K562 (cell line): ENCODE results near the gene CDK5RAP3. TPM values are rescaled to one million over a fixed set of nuclear protein-coding genes. Genes with fewer than 3 reads are reported as not detected.

Source experiments
- ATAC-seq: fragments of 200-7000 bp; cut with Tn5 transposase; 3 replicates; pipeline ENCODE4 v1.9.1; 2020; ENCODE audit warnings: moderate library complexity
- BruUV-seq: library from RNA; stranded (reverse); fragments of 400-500 nt; replicated peaks from 2 replicates; lab custom pipeline; 2021; lab: Mats Ljungman, UMichigan
- CTCF ChIA-PET: fragments of 300-600 bp; formaldehyde crosslinking; extraction: SDS; loops from one replicate; lab custom pipeline; 2021; ENCODE audit warnings: low intra/inter-chr PET ratio; lab: Yijun Ruan, JAX
- POLR2A ChIA-PET: fragments of 300-600, 350-650 bp; sonication (Branson Sonifier 250); formaldehyde crosslinking; extraction: SDS; loops from one replicate; lab custom pipeline; 2021; ENCODE audit warnings: antibody characterized with exemption, inconsistent platforms; lab: Yijun Ruan, JAX
- DNase-seq, 4 experiments: peaks; one replicate each; pipeline versions ENCODE4 v3.0.0 to v3.0.0-alpha.2; 2011 to 2018; ENCODE audit warnings: low spot score in 3 of 4, mixed read lengths in 3 of 4; ENCODE audit errors: extremely low read depth in 1 of 4
- FAIRE-seq: peaks from 2 replicates; lab custom pipeline; 2011; peaks lifted over from hg19 to GRCh38; lab: Jason Lieb, UNC
- H2AFZ ChIP-seq: 2 replicates; pipeline ENCODE4 v1.6.0; 2011; ENCODE audit warnings: low read depth, low read length, control low read depth, inconsistent platforms
- H3K27ac ChIP-seq: fragments of 200-600 bp; 3 replicates; pipeline ENCODE4 v1.8.0; 2011; ENCODE audit warnings: low read depth, mild to moderate bottlenecking, control low read depth, inconsistent platforms, low read length, moderate library complexity, mixed read lengths; ENCODE audit errors: extremely low read depth
- H3K27me3 ChIP-seq, 2 experiments: fragments of 300-600 bp in 1 of 2; 2 replicates in 1 of 2; 3 replicates in 1 of 2; pipeline versions ENCODE4 v1.6.0 to v1.8.0; 2011; ENCODE audit warnings: inconsistent platforms in 2 of 2, low read length in 2 of 2, mild to moderate bottlenecking in 1 of 2, mixed read lengths in 1 of 2, moderate library complexity in 1 of 2; ENCODE audit not compliant: control insufficient read depth in 2 of 2, insufficient read depth in 2 of 2
- H3K36me3 ChIP-seq: fragments of 300-600 bp; 3 replicates; pipeline ENCODE4 v1.8.0; 2011; ENCODE audit warnings: mild to moderate bottlenecking, low read length, inconsistent platforms; ENCODE audit not compliant: control insufficient read depth, insufficient read depth
- H3K4me1 ChIP-seq, 2 experiments: fragments of 200-600 bp in 1 of 2; replicated peaks in 1 of 2; 2 replicates in 1 of 2; 3 replicates in 1 of 2; pipeline versions ENCODE4 v1.5.1 to v1.8.0; 2011; ENCODE audit warnings: inconsistent platforms in 2 of 2, low read length in 2 of 2, mild to moderate bottlenecking in 1 of 2, mixed read lengths in 1 of 2, moderate library complexity in 1 of 2; ENCODE audit not compliant: control insufficient read depth in 2 of 2, insufficient read depth in 2 of 2
- H3K4me2 ChIP-seq: 2 replicates; pipeline ENCODE4 v1.6.1; 2011; ENCODE audit warnings: low read length, control low read depth, inconsistent platforms, mixed read lengths; ENCODE audit not compliant: insufficient read depth
- H3K4me3 ChIP-seq: fragments of 200-600 bp; sonication (generic), shearing (Covaris generic); 2 replicates; pipeline ENCODE4 v1.5.1; 2016; ENCODE audit warnings: control low read depth, inconsistent platforms
- H3K79me2 ChIP-seq: fragments of 200-600 bp; 3 replicates; pipeline ENCODE4 v1.8.0; 2011; ENCODE audit warnings: low read length, inconsistent platforms; ENCODE audit not compliant: control insufficient read depth, insufficient read depth
- H3K9ac ChIP-seq, 2 experiments: 2 replicates each; pipeline versions ENCODE4 v1.6.0 to v1.6.1; 2011; ENCODE audit warnings: low read depth in 2 of 2, low read length in 2 of 2, control low read depth in 1 of 2, inconsistent platforms in 1 of 2, mild to moderate bottlenecking in 1 of 2, mixed read lengths in 1 of 2; ENCODE audit not compliant: insufficient read depth in 1 of 2
- H3K9me1 ChIP-seq: one replicate; pipeline ENCODE4 v1.6.0; 2011; ENCODE audit warnings: inconsistent platforms, mild to moderate bottlenecking, low read length, moderate library complexity; ENCODE audit not compliant: control insufficient read depth, insufficient read depth
- H3K9me3 ChIP-seq: replicated peaks from 2 replicates; pipeline ENCODE4 v1.5.1; 2011; ENCODE audit warnings: low read depth, low read length, inconsistent platforms; ENCODE audit not compliant: control insufficient read depth, insufficient read depth
- H4K20me1 ChIP-seq: replicated peaks from 2 replicates; pipeline ENCODE4 v1.6.1; 2011; ENCODE audit warnings: low read length, inconsistent platforms, mixed read lengths; ENCODE audit not compliant: control insufficient read depth, insufficient read depth
- CBX3 ChIP-seq, 2 experiments: IDR thresholded peaks; 1 replicate in 1 of 2; 2 replicates in 1 of 2; pipeline ENCODE4 v1.6.1; 2012; ENCODE audit warnings: inconsistent platforms in 2 of 2, low read length in 2 of 2, borderline replicate concordance in 1 of 2, control low read depth in 1 of 2
- FOXK2 ChIP-seq, 2 experiments: fragments of 450-650 bp; IDR thresholded peaks in 1 of 2; conservative IDR thresholded peaks in 1 of 2; 2 replicates each; pipeline ENCODE4 v1.6.1; 2016; ENCODE audit warnings: low read depth in 2 of 2, mild to moderate bottlenecking in 1 of 2
- GATAD2A ChIP-seq: fragments of 450-650 bp; IDR thresholded peaks from 2 replicates; pipeline ENCODE4 v1.6.1; 2017
- HOXB6 ChIP-seq: fragments of 250-450 bp; sonication (Bioruptor Pico); IDR thresholded peaks from 2 replicates; pipeline ENCODE4 v1.5.1; 2022; ENCODE audit warnings: mild to moderate bottlenecking, borderline replicate concordance
- NR2C2 ChIP-seq, 2 experiments: fragments of 200-800 bp in 1 of 2; sonication (Bioruptor generic) in 1 of 2; sonication (generic) in 1 of 2; formaldehyde crosslinking in 1 of 2; IDR thresholded peaks; 2 replicates each; pipeline versions ENCODE4 v1.6.1 to v1.8.0; 2016 to 2022; ENCODE audit warnings: mild to moderate bottlenecking in 1 of 2, missing compliant biosample characterization in 1 of 2, missing genetic modification characterization in 1 of 2, missing genetic modification reagents in 1 of 2
- ZNF23 ChIP-seq: fragments of 250-450 bp; sonication (Bioruptor Pico); IDR thresholded peaks from 2 replicates; pipeline ENCODE4 v1.4.0; 2020; ENCODE audit warnings: mild to moderate bottlenecking
- ZNF274 ChIP-seq: IDR thresholded peaks from 2 replicates; pipeline ENCODE4 v1.6.1; 2011; ENCODE audit warnings: low read depth, mild to moderate bottlenecking, low read length, moderate library complexity, borderline replicate concordance
- WGBS: fragments of 100-300 bp; shearing (Covaris generic); methylation state at CpG from one replicate; pipeline ENCODE4 v1.1.6; 2016; ENCODE audit warnings: low coverage, mixed read lengths; ENCODE audit not compliant: insufficient coverage; ENCODE audit errors: missing lambda C conversion rate; 5-methylcytosine and 5-hydroxymethylcytosine counted together
- in situ Hi-C: fragments of 300-500 bp; cut with MboI; formaldehyde crosslinking; loops from 4 replicates; pipeline ENCODE4 v1.15.0; 2018; ENCODE audit warnings: inconsistent platforms, mixed read lengths
- intact Hi-C: fragments of 100-400 bp; cut with micrococcal nuclease; formaldehyde crosslinking; loops from 2 replicates; pipeline ENCODE4 v1.14.2; 2022
- polyA plus RNA-seq, 8 experiments: library from polyadenylated mRNA; depleted of rRNA in 4 of 8; stranded (reverse) in 5 of 8; unstranded in 3 of 8; fragments of >200 nt; fragmentation: Nextera tagmentation in 2 of 8; fragmentation: Illumina TruSeq in 1 of 8; extraction: Ambion mirVana in 2 of 8; extraction: Trizol in 1 of 8; gene quantifications; 2 replicates each; pipeline versions ENCODE4 v1.2.1 to v1.2.3, GENCODE V29; 2011 to 2014; ENCODE audit warnings: inconsistent platforms in 1 of 8, missing spikeins in 1 of 8
- total RNA-seq, 7 experiments: library from RNA; depleted of rRNA in 6 of 7; stranded (reverse); fragments of >200 nt in 6 of 7; fragmentation: Illumina TruSeq in 2 of 7; extraction: Trizol in 2 of 7; gene quantifications; 2 replicates each; pipeline versions ENCODE4 v1.2.1 to v1.2.3, GENCODE V29; 2011 to 2021; ENCODE audit warnings: low replicate concordance in 1 of 7
- TF ChIP-seq, protein P1 (sequence below), 2 experiments: fragments of 450-650 bp; formaldehyde crosslinking in 1 of 2; IDR thresholded peaks; 2 replicates each; pipeline versions ENCODE4 v1.4.0 to v1.6.1; 2014 to 2020; ENCODE audit warnings: mild to moderate bottlenecking in 2 of 2, borderline replicate concordance in 1 of 2, low read depth in 1 of 2
- TF ChIP-seq, protein P2 (sequence below): fragments of 450-650 bp; IDR thresholded peaks from 2 replicates; pipeline ENCODE4 v1.6.1; 2016; ENCODE audit warnings: low read depth, mild to moderate bottlenecking, moderate library complexity

Gene CDK5RAP3
- total and polyA plus RNA-seq, 9 of the 15 experiments (the other 6 are each of a cell fraction or from before 2014, with no cell fraction given): 44.2 to 202 (median 91.5) TPM

DNA sequence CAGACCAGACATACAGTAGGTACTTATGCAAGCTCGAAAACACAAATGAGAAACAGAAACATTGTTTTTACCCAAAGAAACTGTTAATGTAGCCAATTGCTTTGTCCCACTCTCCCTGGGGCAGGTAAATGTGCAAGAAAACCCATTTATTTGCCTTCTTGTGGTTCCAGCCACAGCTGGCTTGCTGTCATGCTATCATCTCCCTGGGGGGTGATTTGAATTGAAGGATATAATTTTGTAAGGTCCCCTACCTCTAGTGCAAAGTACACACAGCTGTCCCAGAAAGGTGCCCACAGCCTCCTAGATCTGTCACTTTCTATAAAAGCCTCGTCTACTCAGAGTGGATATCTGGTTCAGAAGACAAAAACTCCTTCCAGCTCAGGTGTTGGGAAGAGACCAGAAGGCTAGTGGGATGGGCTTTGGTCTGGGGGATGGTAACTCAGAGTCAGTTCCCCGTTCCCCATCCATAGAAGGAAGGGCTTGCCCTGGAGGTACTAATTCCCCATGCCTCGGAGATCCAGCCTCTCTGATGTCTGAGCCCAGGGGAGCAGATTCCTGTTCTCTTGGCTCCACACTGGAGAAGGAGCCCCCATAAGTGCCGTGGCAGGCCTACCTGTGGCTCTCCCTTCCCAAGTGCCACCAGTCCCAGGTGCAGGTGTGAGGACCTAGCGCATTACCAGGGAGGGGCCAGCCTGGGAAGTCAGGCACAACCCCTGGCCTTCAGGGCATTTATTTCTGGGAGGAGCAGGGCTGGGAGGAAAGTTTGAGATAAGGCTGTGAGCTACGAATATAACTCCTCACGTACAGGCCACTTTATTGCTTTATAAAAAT, 10.9 kb upstream of the CDK5RAP3 start:
- Histone ChIP-seq H3K79me2 (no peaks in the 10 kb centered on the region), H3K36me3 (no peaks in the 10 kb centered on the region), H3K9ac (peak overlapping the region in 1 of 2 experiments; percentile 50; a peak in 2 of 4 replicates), H2AFZ (no peak overlapping the region), H3K4me2 (no peak overlapping the region), H3K27ac (no peak overlapping the region), H3K27me3 (no peaks in the 10 kb centered on the region; a peak in 1 of 5 replicates), H4K20me1 (no peaks in the 10 kb centered on the region), H3K4me3 (no peak overlapping the region), H3K9me1 (no peaks in the 10 kb centered on the region), H3K4me1 (peaks cover 10 to 19% of the 10 kb centered on the region in 2 experiments), H3K9me3 (no peaks in the 10 kb centered on the region)
- intact Hi-C loops (no loop called here), in situ Hi-C loops (no loop called here)
- WGBS: 18% methylated on average over 8 of the region's 8 CpGs
- FAIRE-seq (no peak), ATAC-seq (peak; percentile 31; the same call in 1 of the 3 replicates), DNase-seq (no peak)
- no TSS peak for BruUV-seq
- ChIA-PET POLR2A (interaction anchor here (0.6 to 3.1 kb wide), 6 partner anchors 10 to 129 kb away, joined by 3 to 14 read pairs (median 3); partner anchors contain the start of genes LRRC46 and MRPL10), CTCF (no interaction called here)
- TF ChIP-seq NR2C2 (CRISPR knock-in tag; IDR thresholded peaks at IDR 0.05): no peak
- TF ChIP-seq NR2C2 (tag; IDR thresholded peaks at IDR 0.05): no peak
- TF ChIP-seq, protein P1, sequence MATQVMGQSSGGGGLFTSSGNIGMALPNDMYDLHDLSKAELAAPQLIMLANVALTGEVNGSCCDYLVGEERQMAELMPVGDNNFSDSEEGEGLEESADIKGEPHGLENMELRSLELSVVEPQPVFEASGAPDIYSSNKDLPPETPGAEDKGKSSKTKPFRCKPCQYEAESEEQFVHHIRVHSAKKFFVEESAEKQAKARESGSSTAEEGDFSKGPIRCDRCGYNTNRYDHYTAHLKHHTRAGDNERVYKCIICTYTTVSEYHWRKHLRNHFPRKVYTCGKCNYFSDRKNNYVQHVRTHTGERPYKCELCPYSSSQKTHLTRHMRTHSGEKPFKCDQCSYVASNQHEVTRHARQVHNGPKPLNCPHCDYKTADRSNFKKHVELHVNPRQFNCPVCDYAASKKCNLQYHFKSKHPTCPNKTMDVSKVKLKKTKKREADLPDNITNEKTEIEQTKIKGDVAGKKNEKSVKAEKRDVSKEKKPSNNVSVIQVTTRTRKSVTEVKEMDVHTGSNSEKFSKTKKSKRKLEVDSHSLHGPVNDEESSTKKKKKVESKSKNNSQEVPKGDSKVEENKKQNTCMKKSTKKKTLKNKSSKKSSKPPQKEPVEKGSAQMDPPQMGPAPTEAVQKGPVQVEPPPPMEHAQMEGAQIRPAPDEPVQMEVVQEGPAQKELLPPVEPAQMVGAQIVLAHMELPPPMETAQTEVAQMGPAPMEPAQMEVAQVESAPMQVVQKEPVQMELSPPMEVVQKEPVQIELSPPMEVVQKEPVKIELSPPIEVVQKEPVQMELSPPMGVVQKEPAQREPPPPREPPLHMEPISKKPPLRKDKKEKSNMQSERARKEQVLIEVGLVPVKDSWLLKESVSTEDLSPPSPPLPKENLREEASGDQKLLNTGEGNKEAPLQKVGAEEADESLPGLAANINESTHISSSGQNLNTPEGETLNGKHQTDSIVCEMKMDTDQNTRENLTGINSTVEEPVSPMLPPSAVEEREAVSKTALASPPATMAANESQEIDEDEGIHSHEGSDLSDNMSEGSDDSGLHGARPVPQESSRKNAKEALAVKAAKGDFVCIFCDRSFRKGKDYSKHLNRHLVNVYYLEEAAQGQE (IDR thresholded peaks at IDR 0.05; ENCODE audit: borderline replicate concordance): no peak
- TF ChIP-seq, protein P1 (CRISPR knock-in tag; IDR thresholded peaks at IDR 0.05; ENCODE audit: low read depth): no peak
- TF ChIP-seq HOXB6 (CRISPR knock-in tag): no peak
- no peak for TF ChIP-seq FOXK2 (conservative IDR thresholded peaks at IDR 0.05 in 1 of 2, IDR thresholded peaks at IDR 0.05 in 1 of 2; ENCODE audit: low read depth in 2 of 2)
- TF ChIP-seq, protein P2, sequence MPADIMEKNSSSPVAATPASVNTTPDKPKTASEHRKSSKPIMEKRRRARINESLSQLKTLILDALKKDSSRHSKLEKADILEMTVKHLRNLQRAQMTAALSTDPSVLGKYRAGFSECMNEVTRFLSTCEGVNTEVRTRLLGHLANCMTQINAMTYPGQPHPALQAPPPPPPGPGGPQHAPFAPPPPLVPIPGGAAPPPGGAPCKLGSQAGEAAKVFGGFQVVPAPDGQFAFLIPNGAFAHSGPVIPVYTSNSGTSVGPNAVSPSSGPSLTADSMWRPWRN: no peak
- no peak for TF ChIP-seq CBX3 (IDR thresholded peaks at IDR 0.05; ENCODE audit: borderline replicate concordance in 1 of 2, low read length in 2 of 2)
- no peak for TF ChIP-seq ZNF23 (CRISPR knock-in tag)
- TF ChIP-seq GATAD2A: no peak
- TF ChIP-seq ZNF274: no peak
